Activated CD4-positive, alpha-beta T cell treated with anti-CD3 and anti-CD28 coated beads, Interleukin-2, Interleukin-6, amounts not matched to agents 100 ng/mL and 50 ng/mL, durations not matched to agents 16 hours and 8 hours (primary cell): ENCODE measurements around the gene SEMA3B.
"Not testable (repeated sequence)": the region's sequence is repeated elsewhere in the genome, so short reads cannot be mapped to it uniquely, and the experiment has no call there.

Experiments used
- DNase-seq: peaks from one replicate; pipeline ENCODE4 v3.0.0-alpha.2; 2020

SEMA3B gene

DNA sequence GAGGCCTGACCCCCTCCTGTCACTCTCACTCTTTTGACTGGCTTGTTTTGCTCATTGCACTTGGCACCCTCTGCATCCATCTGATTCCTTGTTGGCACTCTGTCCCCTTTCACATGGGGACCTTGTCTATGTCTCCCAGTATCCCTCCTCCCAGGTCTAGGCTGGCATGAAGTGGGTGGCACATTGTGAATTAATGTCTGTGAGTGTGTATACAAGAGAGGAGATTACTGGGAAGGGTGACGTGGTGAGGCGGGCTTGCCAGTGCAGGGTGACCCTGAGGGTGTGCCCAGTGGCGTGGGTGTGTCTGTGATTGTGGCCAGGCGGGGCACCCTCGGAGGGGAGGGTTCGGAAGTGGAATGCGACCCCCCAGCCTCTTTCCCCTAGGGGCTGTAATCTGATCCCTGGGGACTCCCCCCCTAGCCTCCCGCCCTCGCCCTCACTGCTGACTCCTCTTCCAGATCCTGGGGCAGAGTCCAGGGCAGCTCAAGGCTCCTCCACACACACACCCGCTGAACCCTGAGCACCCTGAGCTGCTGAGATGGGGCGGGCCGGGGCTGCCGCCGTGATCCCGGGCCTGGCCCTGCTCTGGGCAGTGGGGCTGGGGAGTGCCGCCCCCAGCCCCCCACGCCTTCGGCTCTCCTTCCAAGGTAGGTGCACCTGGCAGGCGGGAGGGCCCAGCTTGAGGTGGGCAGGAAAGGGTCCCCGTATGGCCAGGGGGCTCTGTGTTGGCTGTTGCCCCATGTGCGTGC lies at the start of gene SEMA3B:
Gene SEMA3B, plus strand, starts transcription at position 445 of the 749 bp plus-strand sequence. Its CDS starts 94 bp downstream, at position 539.
- DNase-seq, result no peak

DNA sequence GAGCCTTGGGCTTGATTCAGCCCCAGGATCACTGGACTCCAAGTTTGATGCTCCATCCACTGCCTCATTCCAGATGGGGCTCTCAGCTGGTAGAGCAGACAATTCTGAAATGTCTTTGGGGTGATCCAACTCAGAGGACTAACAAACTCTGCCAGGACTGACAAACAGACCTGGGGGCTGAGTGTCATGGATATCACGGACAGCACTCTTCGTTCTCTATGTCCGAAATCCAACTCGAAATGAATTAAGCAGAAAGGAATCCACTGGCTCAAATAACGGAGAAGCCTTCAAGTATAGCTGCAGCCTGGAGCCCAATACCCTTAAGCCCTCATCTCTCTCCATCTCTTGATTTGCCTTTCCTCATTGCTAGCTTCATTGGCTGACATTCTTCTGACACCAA lies 49.7 kb upstream of the SEMA3B start:
- no peak for DNase-seq

DNA sequence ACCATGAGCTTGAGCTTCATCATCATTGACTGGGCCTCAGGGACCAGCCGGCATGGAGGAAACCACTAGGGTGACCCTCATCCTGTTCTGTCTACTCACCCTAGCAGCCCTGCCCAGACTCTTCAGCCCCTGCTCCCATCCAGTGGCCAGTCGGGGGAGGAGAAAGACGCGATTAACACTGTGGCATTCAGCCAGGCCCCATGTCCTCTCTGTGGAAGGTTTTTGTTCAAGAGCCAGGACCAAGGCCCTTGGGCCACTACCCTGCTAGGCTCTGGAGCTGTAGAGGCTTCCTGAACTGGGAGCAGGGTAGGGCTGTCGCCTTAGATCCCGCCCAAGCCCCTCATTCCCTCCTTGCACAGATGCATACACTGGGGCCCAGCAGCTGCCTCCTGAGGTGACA lies 48.8 kb upstream of the SEMA3B start:
- no peak for DNase-seq

DNA sequence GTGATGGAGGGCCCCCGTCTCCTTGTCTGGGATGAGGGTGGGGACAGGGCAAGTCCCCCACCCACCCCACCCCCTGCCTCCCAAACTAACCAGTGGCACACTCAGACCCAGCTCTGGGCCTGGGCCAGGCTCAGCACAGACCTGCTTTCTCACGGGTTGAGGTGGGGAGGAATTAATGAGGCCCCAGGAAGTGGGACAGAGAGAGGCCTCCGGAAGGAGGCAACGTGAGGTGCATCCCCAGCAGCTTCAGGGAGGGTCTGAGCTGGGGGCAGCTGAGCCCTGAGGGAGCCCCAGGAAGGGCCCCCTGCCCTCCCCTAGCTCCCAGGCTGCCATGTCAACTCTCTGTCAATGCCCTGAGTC lies 47.9 kb upstream of the SEMA3B start:
- DNase-seq, result peak; percentile 17

DNA sequence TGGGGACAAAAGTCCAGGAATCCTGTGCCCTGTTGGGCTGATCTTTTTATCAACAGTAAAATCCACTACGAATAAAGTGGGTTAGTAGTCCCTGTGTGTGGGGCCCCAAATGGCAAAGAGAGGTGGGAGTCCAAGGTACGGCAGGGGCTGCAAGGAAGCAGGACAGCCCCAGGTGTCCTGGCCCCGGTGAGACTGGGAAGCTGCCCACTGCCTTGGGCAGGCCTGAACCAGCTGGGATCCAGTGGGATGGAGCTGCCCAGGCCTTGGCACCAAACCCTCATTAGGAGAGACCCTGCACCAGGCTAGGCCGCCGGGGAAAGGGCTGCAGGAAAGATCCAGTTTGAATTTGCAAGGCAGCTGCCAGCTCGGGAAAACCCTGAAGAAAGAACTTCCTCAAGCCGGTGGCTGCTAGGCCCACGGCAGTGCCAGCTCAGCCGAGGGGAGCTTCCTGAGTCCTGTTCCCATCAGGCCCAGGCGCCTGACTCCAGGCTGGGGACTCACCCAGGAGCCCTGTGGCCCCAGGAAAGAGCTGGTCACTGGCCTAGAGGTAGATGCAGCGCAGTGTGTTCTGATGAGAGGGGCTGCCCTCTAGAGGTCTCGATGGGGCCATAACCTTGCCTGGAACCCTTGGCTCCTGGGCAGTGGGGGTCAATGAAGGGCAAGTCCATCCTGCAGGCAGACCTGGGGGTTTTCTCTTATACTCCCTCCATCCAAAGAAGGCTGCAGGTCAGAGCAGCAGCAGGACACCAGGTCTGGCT lies 47.4 kb upstream of the SEMA3B start:
- no peak for DNase-seq

DNA sequence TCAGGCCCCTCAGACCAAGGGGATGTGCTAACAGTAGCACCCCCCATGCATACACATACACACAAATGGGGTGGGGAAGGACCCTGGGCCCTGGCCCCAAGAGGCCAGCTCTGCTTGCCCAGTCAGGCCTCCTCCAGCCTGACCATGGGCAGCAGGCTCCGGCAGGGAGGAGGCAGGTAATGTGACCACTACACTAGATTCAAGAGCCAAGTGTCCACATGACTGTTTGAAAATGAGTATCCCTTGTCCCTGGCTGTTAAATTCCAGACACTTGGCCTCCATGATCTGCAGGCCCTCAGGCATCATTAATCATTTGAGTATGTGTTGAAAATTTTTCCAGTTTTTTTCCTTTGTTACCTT lies 46.8 kb upstream of the SEMA3B start:
- DNase-seq, result no peak

DNA sequence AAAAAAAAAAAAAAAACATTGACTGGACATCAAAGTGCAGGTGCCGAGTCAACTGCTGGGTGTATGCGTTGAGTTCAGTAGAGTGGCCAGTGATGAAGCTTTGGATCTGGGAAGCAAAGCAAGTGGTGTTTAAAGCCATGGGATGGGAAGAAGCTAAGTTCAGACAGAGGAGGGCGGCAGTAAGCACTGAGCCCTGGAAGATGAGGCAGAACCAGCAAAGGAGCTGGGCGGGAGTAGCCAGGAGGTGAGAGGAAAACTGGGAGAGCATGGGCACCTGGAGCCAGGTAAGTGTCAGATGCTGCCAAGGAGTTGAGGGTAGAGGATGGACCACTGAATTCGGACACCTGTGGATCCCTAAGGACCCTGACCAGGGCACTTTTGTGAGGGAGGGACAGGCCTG lies 44.3 kb upstream of the SEMA3B start:
- DNase-seq, result no peak

DNA sequence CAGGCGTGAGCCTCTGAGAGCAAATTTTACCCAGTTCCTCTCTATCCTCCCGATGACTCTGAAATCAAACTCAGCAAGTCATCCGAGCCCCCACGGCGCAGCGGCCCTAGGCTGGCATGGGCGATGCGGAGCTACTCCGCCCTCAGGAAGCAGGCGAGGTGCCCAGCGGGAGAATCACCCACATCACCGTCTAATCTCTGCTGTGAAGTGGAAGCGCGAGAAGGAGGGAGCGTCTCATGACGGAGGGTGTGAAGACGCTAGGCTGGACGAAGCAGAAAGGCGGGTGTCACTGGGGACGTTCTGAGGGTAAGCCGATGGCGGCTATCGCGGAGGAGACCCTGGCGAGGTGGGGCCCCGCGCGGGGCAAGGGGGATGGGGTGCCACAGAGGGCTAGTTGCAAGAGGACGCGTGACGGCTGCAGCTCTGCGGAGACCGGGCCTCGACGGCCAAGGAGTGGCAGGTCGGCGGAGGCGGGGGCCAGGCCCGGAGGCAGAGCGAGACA lies 42.0 kb upstream of the SEMA3B start:
- peak; percentile 66 for DNase-seq

DNA sequence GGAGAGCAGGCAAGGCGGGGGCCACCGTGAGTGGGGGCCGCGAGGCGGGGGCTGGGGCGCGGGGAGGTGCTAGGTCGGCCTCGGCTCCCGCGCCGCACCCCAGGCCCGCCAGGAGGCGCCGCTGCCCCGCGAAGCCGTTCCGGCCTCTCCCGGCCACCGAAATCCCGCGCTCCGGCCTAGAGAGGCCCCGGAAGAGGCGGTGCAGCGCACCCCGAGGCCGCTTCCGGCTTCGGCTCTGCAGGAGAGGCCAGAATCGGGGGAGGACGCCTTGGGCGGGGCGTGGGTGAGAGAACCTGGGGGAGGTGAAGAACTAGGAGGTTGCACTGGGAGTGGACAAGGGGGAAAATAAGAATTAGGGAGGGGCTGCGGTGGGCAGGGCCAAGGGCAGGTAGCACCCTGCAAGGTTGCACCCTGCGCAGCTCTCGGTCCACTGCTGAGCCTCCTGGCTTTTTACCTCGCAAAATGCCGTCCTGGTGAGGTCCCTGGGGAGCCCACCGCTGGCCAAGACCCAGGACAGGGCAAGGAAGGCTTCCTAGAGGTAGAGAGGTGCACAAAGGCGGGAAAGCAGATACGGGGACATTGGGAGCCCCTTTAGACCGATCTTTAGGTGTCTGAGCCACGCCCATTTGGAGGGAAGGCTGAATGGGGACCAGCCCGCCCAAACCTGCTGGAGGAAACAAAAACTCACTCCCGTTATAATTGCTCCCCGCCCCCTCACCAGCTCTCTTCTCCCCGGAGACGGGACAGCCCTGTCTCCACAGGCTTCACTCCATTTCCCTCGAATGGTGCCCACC lies 41.4 kb upstream of the SEMA3B start:
- DNase-seq, result peak; percentile 96

DNA sequence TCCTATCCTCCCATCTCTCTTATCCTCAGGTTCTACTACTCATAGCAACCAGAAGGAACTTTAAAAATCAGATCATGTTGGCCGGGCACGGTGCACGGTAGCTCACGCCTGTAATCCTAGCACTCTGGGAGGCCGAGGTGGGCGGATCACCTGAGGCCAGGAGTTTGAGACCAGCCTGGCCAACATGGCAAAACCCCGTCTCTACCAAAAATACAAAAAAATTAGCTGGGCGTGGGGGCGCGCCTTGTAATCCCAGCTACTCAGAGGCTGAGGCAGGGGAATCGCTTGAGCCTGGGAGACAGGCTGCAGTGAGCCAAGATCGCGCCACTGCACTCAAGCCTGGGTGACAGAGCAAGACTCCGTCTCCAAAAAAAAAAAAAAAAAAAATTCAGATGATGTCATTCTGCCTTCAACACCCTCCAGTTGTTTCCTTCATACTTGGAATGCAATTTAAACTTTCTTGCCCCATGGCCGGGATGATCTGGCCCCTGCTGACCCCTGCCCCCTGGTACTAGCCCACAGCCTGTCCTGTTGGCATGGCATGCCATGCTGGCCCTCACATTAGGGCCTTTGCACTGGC lies 40.7 kb upstream of the SEMA3B start:
- DNase-seq, result not testable (repeated sequence)

DNA sequence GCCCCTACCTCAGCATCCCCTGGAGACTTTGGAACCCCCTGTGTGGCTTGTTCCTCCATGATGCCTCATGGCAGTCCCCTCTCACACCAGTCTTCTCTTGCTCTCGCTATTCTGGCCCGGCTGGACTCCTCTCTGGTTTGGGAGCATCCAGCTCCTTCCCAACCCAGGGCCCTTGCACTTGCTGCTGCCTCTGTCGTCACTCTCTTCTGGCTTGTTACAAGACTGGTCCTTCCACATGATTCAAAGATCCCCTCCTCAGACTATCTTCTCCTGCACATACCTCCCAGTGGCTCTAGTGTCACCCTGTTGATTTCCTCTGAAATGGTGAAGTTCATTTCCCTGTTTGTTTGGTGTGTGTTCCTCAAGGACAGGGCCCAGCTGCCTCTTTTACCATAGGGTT lies 39.5 kb upstream of the SEMA3B start:
- no peak for DNase-seq

DNA sequence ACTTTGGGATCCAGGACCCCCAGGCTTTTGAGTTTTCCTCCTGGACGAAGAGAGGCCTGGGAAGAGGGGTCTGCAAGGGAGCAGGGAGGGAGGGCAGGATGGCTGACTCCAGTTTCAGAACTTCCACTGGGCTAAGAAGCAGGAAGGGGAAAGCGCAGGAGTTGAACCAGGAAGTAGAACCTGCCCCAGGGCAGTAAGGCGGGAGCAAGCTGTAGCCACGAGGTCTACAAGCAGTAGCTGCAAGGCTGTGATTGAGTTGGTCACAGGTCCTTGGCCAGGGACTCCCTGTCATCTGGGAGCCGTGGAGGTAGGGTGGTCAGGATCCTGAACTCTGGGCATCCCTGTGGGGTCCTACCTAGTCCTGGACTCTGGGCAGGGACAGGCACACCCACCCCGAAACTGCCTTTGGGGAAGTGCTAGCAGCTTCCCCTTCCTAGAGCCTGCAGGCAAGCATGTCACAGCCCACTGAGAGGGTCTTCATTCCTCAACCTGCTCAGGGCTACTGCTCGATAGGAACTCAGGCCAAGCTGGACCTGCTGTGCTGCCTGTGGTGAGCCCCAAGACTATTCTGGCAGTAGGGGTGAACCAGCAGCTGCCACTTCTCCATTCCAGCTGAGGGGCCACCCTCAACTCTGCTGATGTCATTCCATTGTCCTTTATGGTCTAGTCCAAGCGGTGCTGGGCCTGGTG lies 38.7 kb upstream of the SEMA3B start:
- DNase-seq, result no peak

DNA sequence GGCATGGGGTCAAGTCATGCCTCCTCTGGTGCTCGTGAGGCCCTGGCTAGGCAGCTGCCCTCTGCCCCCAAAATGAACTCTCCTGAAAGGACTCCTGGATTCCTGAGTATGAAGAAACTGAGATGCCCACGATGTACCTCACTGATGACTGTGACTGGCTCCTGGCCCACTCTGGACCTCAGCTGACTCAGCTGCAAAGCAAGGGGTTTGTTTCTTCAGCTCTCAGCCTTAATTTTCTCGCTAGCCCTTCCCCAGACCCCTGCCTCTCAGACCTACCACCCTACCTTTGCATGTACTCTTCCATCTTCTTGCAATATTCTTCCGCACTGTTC lies 38.2 kb upstream of the SEMA3B start:
- DNase-seq, result no peak

DNA sequence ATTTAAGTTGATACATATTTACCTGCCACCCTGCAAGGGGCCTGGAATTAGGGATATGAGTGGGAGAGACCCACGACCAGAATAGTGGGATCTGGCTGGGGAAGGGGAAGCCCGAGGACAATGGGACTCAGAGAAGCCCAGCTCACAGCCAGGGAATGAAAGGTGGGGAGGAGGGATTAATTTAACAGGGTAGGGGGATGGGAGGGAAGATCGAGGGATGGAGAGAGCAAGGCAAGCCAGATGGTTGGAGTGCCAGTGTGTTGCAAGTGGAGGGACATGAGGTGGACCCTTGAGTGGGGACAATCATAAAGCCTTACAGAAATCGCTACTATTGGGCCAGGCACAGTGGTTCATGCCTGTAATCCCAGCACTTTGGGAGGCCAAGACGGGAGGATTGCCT lies 37.4 kb upstream of the SEMA3B start:
- DNase-seq, result no peak

DNA sequence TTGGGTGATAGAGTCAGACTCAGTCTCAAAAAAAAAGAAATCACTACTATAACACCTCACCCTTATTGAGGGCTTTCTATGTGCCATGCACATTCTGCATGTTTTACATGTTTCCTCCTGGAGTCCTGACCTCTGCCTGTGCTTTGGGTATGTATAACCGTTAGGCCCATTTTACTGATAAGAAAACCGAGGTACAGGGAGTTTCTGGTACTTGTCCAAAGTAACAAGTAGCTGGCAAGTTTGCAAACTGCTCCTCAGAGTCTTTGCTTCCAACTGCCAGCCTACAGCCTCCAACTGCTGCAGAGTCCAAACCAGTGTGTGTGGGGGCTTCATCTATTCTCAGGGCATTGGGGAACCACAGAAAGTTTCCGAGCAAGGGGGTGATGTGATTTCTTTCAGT lies 36.6 kb upstream of the SEMA3B start:
- DNase-seq, result no peak

DNA sequence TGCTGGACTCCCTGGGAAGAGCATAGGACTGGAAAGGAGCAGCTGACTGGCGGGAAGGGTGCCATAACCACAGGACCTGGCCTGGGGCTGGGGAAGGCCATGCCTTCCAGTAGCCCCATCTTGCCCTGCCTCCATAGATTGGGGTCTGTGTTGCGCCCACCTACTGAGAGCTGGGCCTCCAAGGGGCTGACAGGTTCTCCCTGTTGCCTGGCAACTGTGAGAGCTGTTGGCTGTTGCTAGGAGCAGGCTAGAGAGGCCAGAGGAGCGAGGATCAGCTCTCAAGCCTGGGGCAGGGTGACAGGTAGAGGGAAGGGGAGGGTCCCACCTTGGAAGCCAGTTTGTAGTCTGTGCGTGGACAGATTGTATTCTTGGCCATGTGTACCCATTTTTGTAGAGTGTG lies 35.8 kb upstream of the SEMA3B start:
- DNase-seq, result no peak

DNA sequence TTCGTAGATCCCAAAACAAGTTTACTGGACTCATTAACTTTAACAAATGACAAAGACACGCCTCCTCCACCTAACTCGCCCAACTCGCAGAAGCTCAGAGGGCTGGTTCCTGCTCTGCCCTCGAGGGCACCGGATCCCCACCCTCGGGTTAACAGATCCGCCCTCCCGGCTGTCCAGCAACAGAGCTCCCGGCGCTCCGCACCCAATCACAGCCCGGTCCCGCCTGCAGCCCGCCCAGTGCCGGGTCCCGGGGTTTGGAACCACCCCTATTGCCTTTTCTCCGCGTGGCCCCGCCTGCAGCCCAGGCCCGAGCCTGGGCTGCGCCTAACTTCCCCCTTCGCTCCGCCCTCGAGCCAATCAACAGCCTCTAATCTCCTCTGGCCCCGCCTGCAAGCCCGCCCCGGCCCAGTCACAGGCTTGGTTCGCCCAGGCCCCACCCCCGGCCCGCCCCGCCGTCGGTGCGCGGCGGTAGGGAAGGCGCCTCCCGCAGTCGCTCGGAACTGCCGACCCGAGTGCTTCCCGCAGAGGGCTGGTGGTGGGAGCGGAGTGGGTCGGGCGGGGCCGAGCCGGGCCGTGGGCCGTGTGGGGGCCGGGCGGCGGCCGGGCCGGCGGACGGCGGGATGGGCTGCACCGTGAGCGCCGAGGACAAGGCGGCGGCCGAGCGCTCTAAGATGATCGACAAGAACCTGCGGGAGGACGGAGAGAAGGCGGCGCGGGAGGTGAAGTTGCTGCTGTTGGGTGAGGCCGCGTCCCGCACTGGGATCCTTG lies 33.0 kb upstream of the SEMA3B start, which contains the start of gene GNAI2:
Gene GNAI2, plus strand, starts transcription at position 489 of the 768 bp plus-strand sequence. Its CDS starts 132 bp downstream, at position 621.
- DNase-seq, result peak; percentile 99

DNA sequence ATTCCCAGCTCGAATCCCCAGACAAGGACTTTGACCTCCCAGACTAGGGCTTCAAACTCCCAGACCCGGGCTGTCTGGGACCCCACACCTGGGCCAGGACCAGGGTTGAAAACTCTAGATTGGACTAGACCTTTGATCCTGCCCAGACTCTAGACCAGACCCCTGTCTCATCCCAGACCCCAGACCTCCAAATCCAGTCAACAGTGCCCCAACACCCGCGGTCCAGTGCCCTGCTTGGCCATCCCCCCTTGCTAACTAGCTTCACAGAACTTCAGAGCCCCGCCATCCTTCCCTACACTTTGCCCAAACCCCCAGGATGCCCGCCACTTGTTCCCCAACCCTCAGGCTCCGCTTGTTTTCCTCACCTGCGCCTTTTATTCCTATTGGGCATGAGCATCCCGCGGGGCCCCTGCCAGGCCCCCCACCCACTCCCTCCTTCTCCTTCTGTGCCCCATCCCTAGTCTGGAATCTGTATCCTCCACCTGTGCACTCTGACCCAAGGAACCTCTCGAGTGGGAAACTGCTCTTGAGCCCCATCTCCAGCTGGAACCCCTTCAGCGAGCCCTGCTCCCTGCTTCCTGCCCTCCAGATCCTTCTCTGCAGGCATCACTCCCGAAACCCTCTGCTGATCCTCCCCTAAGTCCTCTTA lies 32.3 kb upstream of the SEMA3B start:
- DNase-seq, result no peak

DNA sequence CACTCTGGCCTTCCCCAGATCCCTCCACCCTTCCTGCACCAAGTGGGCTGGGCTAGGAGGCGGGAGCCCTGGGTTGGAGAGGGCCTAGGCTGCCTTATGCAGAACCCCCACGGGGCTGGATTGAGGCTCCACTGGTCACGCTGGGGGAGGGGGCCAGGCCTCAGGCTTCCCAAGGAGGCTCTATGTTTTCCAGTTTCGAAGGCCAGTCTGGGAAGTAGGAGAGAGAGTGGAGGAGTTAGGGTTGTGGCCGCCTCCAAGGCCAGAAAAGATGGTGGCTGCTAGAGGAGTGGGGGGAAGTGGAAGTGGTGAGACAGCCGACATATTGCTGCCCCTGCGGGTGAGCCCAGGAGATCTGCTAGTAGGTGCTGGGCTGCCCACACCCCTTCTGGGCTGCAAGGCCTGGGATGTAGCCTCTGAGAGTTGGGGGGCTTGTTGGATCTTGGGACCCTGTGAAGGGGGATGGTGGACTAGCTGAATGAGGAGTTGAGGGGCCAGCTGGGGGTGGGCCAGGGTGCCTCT lies 31.8 kb upstream of the SEMA3B start:
- DNase-seq, result peak; percentile 58

DNA sequence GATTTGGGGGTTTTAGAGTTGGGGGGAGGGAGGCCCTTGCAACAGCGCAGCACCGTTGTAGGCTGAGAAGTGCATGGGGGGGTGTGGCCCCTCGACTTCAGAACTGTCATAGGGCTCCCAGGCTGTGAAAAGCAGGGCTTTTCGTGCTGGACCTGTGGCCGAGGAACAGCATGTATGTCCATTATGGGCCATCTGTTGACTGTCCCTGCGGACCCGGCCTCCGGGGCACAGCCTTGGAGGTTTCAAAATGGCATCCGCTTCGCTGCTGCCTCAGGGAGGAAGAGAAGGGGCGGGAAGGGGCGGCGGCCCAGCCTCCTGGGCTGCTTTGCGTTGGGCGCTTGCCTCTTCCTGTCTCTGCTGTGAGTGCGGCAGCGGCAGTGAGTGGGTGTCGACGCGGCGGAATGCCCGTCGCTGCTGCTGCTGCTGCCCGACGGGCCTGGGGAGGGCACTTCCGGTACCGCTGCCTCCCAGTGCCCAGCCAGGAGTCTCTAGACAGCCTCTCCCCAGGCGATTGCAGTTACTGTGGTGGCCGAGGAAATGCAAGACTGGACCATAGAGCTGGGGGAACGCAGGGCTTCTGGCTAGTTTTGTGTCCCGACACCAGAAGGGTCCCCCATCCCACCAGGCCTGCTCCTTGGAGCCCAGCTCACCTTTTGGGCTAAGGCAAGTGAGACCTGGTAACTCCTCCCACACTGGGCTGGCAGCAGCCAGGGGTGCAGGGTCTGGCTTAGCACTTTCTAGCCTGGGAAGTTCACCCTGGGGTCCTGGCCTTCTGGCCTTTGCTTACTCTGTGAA lies 31.0 kb upstream of the SEMA3B start:
- peak; percentile 93 for DNase-seq
